GM18868 (cell line): Measurements from ENCODE around the gene FOXD3.

Source experiments
- ATAC-seq: cut with Tn5 transposase; IDR thresholded peaks from one replicate; pipeline ENCODE4 v1.9.1; 2021; ENCODE audit warnings: mild to moderate bottlenecking, moderate library complexity; ENCODE audit not compliant: unreplicated experiment

Gene FOXD3

GRCh38 chr1:63320022-63320721 is 2.2 kb upstream of the FOXD3 start:
- ATAC-seq = no peak

GRCh38 chr1:63321066-63321784 is 1.1 kb upstream of the FOXD3 start:
- no peak for ATAC-seq

DNA sequence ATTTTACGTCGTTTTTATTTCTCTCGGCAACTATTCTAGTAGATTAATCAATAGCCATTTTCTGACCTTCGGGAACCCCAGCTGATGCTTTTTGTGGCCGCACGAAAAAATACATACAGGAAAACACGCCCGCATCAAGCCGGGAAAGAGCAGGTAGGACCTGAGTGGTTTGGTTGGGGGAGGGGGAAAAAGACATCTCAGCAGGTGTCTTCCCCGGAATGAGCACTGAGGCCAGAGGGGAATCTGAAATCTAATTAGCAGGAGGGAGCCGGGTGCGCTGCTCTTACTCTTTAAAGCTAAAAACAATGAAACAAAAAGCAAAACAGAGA is 618 bp upstream of the FOXD3 start:
- no peak for ATAC-seq

GRCh38 chr1:63322944-63323864 is 837 bp downstream of the FOXD3 start:
- no peak for ATAC-seq

DNA sequence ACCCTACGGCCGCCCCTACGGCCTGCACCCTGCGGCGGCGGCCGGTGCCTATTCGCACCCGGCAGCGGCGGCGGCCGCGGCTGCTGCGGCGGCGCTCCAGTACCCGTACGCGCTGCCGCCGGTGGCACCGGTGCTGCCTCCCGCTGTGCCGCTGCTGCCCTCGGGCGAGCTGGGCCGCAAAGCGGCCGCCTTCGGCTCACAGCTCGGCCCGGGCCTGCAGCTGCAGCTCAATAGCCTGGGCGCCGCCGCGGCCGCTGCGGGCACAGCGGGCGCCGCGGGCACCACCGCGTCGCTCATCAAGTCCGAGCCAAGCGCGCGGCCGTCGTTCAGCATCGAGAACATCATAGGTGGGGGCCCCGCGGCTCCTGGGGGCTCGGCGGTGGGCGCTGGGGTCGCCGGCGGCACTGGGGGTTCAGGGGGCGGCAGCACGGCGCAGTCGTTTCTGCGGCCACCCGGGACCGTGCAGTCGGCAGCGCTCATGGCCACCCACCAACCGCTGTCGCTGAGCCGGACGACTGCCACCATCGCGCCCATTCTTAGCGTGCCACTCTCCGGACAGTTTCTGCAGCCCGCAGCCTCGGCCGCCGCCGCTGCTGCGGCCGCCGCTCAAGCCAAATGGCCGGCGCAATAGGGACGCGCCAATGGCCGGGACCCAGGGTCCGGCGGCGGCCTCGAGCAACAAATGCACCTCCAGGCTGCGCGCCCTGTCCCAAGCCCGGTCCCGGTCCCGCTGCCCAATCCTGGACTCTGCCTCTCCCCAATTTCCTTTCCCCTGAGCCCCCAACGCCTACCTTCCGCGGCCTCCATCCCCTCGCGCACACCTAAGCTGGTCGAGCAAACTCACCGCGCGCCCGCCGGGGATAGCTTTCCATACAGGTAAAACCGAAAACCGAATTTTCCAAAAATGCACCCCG is 1.8 kb downstream of the FOXD3 start:
- no peak for ATAC-seq

DNA sequence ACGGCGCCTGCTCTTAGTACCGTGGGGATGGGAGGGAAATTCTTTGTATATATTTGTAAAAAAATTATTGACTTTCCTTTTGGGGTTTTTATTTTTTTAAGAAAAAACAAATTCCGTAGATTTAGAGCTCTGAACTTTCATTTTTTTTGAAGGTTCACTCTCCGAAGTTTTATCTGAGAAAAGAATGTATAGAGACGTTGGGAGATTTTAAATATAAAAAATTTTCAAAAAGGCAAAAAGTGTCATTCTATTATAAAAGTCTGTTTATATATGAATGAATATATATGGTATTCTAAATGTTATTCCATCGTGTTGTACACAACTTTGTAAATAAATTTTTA is 2.4 kb downstream of the FOXD3 start:
- no peak for ATAC-seq

GRCh38 chr1:63325279-63325985 is 3.1 kb downstream of the FOXD3 start:
- ATAC-seq = no peak

DNA sequence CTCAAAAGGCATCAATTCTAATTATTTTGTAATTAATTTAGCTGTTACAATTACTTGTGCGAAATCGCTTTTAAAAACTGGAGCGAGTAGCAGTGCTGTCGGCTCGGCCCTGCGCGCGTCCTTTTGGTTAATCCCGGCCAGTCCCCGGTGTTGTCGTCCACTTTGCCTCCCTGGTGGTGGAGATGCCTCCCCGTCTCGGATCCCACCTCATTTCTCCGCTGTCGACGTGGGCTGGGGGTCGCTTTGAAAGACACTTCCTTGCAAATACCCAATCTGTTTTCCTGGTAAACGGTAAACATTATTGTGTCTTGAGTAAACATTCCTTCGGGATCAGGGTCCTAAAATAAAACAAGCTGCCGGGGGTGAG is 3.7 kb downstream of the FOXD3 start:
- ATAC-seq = no peak

- ATAC-seq = no peak
Measured at GRCh38 chr1:63326473-63327380, 4.4 kb downstream of the FOXD3 start.

DNA sequence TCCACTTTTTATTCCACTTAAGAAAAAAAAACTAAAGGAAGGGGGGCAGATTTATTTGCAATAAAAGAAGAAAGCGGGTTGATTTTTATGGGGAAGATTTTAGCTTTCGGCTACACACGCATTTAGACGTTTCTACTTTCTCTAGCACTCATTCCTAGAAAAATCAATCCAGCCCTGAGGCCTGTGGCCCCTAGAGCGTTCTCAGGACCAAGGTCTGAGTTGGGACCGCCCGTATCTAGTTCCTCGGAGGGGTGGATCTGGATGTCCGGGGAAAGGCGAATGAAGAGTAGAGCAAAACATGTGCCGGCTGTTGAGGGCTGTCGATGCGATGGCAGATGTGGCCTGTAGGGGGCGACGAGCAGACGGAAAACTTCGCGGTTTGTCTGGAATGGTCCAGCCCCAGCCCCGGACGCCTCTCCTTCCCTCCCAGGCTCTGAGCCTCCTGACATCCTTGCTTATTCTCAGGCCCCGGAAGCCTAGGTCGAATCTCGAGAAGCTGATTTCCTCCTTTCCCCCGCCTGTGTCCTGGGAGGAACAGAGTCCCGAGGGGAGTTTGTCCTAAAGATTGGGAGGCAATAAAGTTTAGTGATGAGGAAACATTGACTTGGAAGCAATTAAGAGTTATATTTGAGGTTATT is 5.2 kb downstream of the FOXD3 start:
- peak; percentile 60 for ATAC-seq

GRCh38 chr1:63328122-63328521 is 5.8 kb downstream of the FOXD3 start:
- ATAC-seq = no peak

DNA sequence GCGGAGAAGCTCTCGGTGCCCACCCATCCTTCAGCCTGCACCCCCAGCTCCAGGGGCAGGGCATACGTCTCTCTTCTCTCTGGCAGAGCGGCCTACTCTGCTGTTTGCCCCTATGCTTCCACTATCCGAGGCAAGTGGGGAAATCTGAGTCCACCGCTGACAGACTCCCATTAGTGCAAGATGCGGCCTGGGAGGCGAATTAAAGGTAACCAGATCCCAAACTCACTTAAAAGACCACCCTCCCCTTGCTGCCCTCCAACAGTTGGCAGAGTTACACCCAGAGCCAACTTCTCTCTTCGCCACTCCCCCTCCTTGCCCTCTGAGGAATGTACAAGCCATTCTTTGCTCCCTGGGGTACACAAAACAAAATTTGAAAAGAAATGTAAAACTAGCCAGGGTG is 6.4 kb downstream of the FOXD3 start:
- ATAC-seq = no peak

DNA sequence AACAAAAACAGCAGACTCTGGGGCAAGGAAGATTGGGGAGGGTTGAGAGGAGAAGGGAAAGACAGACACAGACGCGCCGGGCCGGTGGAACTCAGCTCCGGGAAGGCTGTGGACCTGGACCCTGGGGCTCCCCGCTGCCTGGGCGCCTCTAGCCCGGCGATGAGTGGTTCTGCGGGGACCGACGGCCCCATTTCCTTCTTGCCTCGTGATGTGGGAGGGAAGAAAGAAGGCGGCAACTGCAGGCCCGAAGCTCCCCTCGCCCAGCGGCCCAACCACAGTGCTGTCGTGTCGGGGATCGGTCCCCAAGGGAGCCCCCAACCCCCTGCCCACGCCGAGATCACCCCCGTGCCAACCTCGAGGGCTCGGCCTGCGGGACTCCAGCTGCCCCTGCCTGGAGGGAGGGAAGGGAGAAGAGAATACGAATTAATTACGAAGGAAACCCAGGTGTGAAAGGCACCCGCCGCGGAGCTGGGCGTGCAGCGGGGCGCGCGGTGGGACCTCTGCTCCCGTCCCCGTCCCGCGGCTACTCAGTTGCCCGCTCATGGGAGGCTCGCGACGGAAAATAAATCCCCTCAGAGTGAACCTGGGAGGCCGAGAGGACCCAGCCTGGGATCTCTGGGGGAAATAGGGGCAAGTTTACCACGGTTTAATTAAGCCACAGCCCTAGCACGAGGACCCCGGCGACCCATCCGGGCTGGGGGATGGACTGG is 7.4 kb downstream of the FOXD3 start:
- ATAC-seq = no peak

DNA sequence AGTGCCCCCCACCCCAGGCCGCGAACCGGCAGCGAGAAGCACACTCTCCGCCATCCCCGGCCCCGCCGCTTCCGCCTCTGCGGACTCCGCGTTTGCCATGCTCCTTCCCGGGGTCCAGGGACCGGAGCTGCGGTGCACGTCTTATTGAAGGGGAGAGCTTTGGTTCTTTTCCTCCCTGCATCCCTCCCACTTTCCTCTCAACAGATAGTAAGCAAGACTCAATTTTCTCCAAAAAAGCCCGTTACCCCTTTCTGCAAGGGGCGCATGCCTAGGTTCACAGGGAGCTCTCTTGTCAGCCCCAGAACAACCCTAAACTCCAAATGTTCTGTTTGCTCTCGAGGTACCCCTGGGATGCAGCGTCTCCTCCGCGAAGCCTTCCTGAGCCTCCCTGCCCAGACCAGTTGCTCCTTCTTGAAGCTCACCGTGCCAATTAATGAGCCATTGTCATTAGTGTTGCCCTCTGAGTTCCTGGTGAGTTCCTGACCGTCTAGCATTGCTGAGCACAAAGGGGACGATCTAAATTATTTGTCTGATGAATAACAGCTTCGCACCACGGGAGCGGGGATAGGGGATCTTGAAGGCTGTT is 8.1 kb downstream of the FOXD3 start:
- no peak for ATAC-seq

DNA sequence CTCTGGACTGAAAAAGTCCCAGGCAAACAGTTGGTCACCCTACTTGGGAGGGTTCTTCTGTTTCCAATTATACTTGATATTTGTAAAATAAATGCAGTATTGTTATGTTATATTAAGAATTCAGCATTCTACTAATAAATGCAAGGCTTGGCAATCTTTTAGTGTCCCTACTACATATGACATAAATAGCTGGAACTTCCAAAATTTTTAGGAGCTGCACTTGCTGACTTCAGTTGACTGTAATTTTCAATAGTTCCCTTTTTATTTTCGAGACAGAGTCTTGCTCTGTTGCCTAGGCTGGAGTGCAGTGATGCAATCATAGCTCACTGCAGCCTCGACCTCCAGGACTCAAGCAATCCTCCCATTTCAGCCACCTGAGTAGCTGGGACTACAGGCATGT is 20.0 kb downstream of the FOXD3 start:
- ATAC-seq = no peak

- no peak for ATAC-seq
Measured at GRCh38 chr1:63343922-63344321, 21.6 kb downstream of the FOXD3 start.

GRCh38 chr1:63350320-63350719 is 28.0 kb downstream of the FOXD3 start:
- no peak for ATAC-seq

- no peak for ATAC-seq
Measured at GRCh38 chr1:63352736-63353135, 30.4 kb downstream of the FOXD3 start.
